Mucosa of descending colon (tissue), 3 donors: ENCODE measurements around the gene ADAM30. TPM values are rescaled to one million over a fixed set of nuclear protein-coding genes. Genes with fewer than 3 reads are reported as not detected.

Source experiments
- ATAC-seq: fragments of 200-7000 bp; cut with Tn5 transposase; one replicate; pipeline ENCODE4 v1.9.1; 2020; ENCODE audit warnings: mild to moderate bottlenecking, moderate library complexity
- DNase-seq, 3 donors: peaks; one replicate each; pipeline ENCODE4 v3.0.0-alpha.2; 2020
- H3K36me3 ChIP-seq: fragments of 200-600 bp; one replicate; pipeline ENCODE4 v1.8.0; 2021; ENCODE audit warnings: low read depth, mild to moderate bottlenecking
- H3K4me1 ChIP-seq: fragments of 200-600 bp; one replicate; pipeline ENCODE4 v1.8.0; 2021; ENCODE audit warnings: low read depth, mild to moderate bottlenecking
- H3K4me3 ChIP-seq: fragments of 200-600 bp; one replicate; pipeline ENCODE4 v1.8.0; 2021; ENCODE audit warnings: mild to moderate bottlenecking
- H3K9me3 ChIP-seq: fragments of 200-600 bp; one replicate; pipeline ENCODE4 v1.8.0; 2021; ENCODE audit warnings: mild to moderate bottlenecking
- intact Hi-C, 2 donors: fragments of 100-400 bp; cut with DNase I in 1 of 2; cut with micrococcal nuclease in 1 of 2; formaldehyde crosslinking; loops; one replicate each; pipeline versions ENCODE4 v1.11.0 to v1.11.1; 2022; cut with DNase I, micrococcal nuclease
- total RNA-seq, 3 donors: library from RNA; stranded (reverse); fragmentation: NEBNext Ultra II Directional in 2 of 3; extraction: Animal tissue kit (Norgen Biotek cat#: 25700) in 2 of 3; gene quantifications; one replicate each; pipeline versions ENCODE4 v1.2.1 to v1.2.4, GENCODE V29; 2021 to 2023
- TF ChIP-seq, protein P1 (sequence below): fragments of 200-600 bp; IDR thresholded peaks from one replicate; pipeline ENCODE4 v1.8.0; 2022; ENCODE audit warnings: antibody characterized with exemption, mild to moderate bottlenecking
- donor health status: DM: no; HTN: no; CAD: no; lungs with moderate emphysema.
- donor health status: DM: no; HTN: no; CAD: no.
- donor health status: DM: no; HTN: yes; CAD: no.

Gene ADAM30
- total RNA-seq, 3 donors from 2014 or later: not detected

DNA sequence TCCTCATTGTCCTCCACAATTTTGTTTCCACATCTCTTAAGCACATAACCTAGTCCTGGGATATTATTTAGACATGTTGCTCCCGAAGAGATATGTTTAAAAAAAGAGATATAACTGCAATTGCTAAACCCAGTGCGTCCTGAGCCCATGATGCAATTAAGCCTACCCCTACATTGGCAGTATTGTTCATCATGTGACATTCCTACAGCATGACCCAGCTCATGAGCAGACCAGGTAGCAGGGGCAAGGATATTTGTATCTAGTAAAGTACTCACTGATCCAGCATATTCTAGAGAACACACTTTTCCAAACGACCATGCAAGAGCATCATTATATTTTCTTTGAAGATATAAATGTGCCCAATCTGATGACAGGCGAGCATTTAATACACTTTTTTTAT is 1.2 kb downstream of the ADAM30 start:
- no peak overlapping the region for H3K4me3 ChIP-seq
- H3K9me3 ChIP-seq: no peaks in the 10 kb centered on the region
- TF ChIP-seq, protein P1, sequence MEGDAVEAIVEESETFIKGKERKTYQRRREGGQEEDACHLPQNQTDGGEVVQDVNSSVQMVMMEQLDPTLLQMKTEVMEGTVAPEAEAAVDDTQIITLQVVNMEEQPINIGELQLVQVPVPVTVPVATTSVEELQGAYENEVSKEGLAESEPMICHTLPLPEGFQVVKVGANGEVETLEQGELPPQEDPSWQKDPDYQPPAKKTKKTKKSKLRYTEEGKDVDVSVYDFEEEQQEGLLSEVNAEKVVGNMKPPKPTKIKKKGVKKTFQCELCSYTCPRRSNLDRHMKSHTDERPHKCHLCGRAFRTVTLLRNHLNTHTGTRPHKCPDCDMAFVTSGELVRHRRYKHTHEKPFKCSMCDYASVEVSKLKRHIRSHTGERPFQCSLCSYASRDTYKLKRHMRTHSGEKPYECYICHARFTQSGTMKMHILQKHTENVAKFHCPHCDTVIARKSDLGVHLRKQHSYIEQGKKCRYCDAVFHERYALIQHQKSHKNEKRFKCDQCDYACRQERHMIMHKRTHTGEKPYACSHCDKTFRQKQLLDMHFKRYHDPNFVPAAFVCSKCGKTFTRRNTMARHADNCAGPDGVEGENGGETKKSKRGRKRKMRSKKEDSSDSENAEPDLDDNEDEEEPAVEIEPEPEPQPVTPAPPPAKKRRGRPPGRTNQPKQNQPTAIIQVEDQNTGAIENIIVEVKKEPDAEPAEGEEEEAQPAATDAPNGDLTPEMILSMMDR: no peak
- intact Hi-C loops: no loop called here
- H3K36me3 ChIP-seq: no peaks in the 10 kb centered on the region
- DNase-seq (no peak), ATAC-seq (no peak)
- no peaks in the 10 kb centered on the region for H3K4me1 ChIP-seq

DNA sequence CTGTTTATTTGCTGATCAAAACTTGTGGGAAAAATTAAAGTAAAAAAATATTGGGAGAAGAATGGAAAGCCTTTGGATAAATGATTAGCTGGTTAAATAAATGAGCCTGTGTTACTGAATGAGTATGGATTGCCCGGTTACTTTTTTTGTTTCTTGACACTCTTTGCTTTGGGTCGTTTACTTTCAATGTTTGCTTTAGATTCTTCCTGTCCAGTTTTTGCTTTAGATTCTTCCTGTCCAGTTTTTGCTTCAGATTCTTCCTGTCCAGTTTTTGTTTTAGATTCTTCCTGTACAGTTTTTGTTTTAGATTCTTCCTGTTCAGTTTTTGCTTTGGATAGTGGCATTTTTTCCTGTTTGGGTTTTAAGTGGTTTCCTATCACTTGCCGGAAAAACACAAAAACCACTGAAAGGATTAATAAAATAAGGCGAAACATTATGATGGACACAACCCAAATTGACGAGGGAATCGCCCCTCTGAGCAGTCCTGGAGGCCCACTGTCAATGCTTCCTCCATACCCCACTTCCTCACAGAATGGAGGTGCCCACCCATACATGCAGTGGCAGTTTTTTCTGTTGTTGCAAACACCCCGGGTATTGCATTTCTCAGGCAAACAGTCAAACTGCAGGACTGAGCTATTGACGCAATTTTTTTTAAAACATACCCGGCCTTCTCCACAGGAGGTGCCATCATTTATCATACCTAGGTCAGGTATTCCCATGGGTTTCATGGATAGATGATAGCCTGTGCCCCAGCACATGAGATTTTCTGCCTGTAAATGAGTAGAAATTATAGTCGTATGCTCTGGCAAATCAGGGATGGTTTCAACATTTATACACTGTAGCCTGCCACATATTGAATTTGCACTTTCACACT is 2.3 kb downstream of the ADAM30 start:
- TF ChIP-seq, protein P1: no peak
- Histone ChIP-seq H3K4me1 (no peaks in the 10 kb centered on the region), H3K9me3 (no peaks in the 10 kb centered on the region), H3K4me3 (no peak overlapping the region), H3K36me3 (no peaks in the 10 kb centered on the region)
- ATAC-seq (no peak), DNase-seq (no peak)
- intact Hi-C loops: no loop called here

DNA sequence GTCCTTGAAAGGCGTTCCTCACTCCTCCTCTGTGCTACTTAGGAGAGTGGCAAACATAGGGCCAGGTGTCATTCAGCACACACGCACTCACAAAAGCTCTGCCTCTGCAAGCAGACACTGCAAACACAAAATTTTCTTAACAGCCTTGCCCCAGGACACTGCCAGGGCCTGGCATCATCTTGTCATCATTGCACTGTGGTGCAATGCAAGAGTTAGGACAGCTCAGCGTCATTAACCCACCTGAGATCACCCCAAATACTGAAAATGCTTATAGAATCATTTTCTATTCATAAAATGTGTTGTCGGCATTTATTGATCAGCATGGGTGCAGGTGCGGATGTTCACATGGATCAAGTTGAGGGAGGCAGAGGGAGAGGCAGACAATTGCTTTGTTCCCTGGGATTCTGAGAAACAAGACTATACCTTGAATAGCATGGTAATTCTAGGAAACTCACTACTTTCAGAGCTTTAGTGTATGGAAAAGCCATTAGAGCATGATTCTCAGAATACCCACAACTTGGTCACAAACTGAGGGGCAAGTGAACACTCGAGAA is 3.0 kb downstream of the ADAM30 start:
- Histone ChIP-seq H3K36me3 (no peaks in the 10 kb centered on the region), H3K4me1 (no peaks in the 10 kb centered on the region), H3K9me3 (no peaks in the 10 kb centered on the region), H3K4me3 (no peak overlapping the region)
- TF ChIP-seq, protein P1: no peak
- intact Hi-C loops: no loop called here
- no peak for DNase-seq
- no peak for ATAC-seq

DNA sequence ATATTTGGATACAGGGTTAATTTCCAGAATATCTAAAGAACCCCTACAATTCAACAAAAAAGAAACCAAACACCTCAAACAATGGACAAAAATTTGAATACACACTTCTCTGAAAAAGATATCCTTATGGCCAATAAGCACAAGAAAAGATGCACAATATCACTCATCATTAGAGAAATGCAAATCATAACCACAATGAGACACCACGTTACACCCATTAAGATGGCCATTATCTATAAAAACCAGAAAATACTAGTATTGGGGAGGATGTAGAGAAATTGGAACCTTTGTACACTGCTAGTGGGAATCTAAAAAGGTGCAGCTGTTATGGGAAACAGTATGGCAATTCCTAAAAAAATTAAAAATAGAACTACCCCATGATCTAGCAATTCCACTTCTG is 4.9 kb downstream of the ADAM30 start:
- no peaks in the 10 kb centered on the region for H3K4me1 ChIP-seq
- H3K36me3 ChIP-seq: no peaks in the 10 kb centered on the region
- no peak overlapping the region for H3K4me3 ChIP-seq
- TF ChIP-seq, protein P1: no peak
- ATAC-seq (no peak), DNase-seq (no peak)
- intact Hi-C loops: no loop called here
- no peaks in the 10 kb centered on the region for H3K9me3 ChIP-seq

DNA sequence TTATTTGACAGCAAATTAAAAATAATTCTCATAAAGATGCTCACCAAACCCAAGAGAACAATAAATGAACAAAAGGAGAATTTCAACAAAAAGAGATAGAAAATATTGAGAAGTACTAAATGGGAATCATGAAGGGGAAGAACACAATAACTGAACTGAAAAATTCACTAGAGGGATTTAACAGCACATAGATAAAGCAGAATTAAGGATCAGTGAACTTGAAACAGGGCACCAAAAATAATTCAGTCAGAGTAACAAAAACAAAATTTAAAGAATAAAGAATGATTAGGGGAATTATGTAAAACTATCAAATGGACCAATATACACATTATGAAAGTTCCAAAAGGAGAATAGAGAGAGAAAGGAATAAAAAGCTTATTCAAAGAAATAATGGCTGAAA is 7.8 kb downstream of the ADAM30 start:
- no peaks in the 10 kb centered on the region for H3K4me1 ChIP-seq
- H3K9me3 ChIP-seq: no peaks in the 10 kb centered on the region
- DNase-seq (no peak), ATAC-seq (no peak)
- no peak overlapping the region for H3K4me3 ChIP-seq
- no peaks in the 10 kb centered on the region for H3K36me3 ChIP-seq
- TF ChIP-seq, protein P1: no peak
- intact Hi-C loops: no loop called here
